Neural progenitor cell (in vitro differentiated cells): ENCODE results near the gene LAMB4.

Experiments used
- EZH2 ChIP-seq: fragments of 200-600 bp; sonication (generic); IDR thresholded peaks from 2 replicates; pipeline ENCODE4 v1.6.1; 2017; ENCODE audit warnings: antibody characterized with exemption, mild to moderate bottlenecking, moderate library complexity
- EZH2phosphoT487 ChIP-seq: fragments of 200-600 bp; sonication (generic); IDR thresholded peaks from 2 replicates; pipeline ENCODE4 v1.6.1; 2017; ENCODE audit warnings: antibody characterized with exemption
- TF ChIP-seq, protein P1 (sequence below): fragments of 200-600 bp; sonication (generic); IDR thresholded peaks from 2 replicates; pipeline ENCODE4 v1.5.1; 2017; ENCODE audit warnings: antibody characterized with exemption, mild to moderate bottlenecking

DNA sequence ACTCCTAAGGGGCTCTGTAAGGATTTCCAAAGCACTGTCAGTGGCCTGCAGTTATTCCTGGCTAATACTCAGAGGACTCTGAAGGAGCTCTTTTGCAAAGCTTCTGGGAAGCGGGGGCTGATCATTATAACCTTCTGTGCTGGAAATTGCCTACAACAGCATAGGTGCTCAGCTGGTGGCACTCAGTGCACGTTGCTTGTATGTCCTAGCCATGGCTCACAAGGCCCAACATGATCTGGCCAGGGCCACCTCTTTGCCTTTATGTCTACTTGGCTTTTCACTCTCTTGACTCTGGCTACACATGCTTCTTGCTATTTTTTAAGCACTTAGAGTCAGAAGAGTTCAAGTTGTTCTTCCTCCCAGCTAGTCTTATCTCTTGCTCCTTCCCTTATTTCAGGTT is 17.5 kb downstream of the LAMB4 start:
- TF ChIP-seq, protein P1, sequence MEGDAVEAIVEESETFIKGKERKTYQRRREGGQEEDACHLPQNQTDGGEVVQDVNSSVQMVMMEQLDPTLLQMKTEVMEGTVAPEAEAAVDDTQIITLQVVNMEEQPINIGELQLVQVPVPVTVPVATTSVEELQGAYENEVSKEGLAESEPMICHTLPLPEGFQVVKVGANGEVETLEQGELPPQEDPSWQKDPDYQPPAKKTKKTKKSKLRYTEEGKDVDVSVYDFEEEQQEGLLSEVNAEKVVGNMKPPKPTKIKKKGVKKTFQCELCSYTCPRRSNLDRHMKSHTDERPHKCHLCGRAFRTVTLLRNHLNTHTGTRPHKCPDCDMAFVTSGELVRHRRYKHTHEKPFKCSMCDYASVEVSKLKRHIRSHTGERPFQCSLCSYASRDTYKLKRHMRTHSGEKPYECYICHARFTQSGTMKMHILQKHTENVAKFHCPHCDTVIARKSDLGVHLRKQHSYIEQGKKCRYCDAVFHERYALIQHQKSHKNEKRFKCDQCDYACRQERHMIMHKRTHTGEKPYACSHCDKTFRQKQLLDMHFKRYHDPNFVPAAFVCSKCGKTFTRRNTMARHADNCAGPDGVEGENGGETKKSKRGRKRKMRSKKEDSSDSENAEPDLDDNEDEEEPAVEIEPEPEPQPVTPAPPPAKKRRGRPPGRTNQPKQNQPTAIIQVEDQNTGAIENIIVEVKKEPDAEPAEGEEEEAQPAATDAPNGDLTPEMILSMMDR = no peak
- TF ChIP-seq EZH2phosphoT487 (no peak), EZH2 (no peak)
